ENCODE measurements around the gene GDF10.

- TF ChIP-seq CTCF (IDR thresholded peaks at IDR 0.05) (no peak), POLR2A (IDR thresholded peaks at IDR 0.05) (no peak)
Measured at GRCh38 chr10:47360419-47361040, 60.5 kb downstream of the GDF10 start.
